Suprapubic skin (tissue), 4 donors: ENCODE measurements around the gene GNAQ. TPM values are rescaled to one million over a fixed set of nuclear protein-coding genes. Genes with fewer than 3 reads are reported as not detected.
A peak's percentile ranks its signal among the peaks of the same experiment; 100 is the strongest.
"Not testable (repeated sequence)": the region's sequence is repeated elsewhere in the genome, so short reads cannot be mapped to it uniquely, and the experiment has no call there.

Experiments used
- DNase-seq, 2 donors: peaks; one replicate each; pipeline ENCODE4 v3.0.0-alpha.2; 2019; ENCODE audit warnings: low spot score in 2 of 2
- H3K27ac ChIP-seq: fragments of 200-600 bp; sonication (generic); one replicate; pipeline ENCODE4 v1.5.1; 2019
- H3K27me3 ChIP-seq: fragments of 200-600 bp; sonication (generic); one replicate; pipeline ENCODE4 v1.5.1; 2019
- H3K36me3 ChIP-seq: fragments of 200-600 bp; sonication (generic); one replicate; pipeline ENCODE4 v1.5.1; 2019
- H3K4me1 ChIP-seq: fragments of 200-600 bp; sonication (generic); one replicate; pipeline ENCODE4 v1.5.1; 2019
- H3K4me3 ChIP-seq: fragments of 200-600 bp; sonication (generic); one replicate; pipeline ENCODE4 v1.5.1; 2019; ENCODE audit warnings: mild to moderate bottlenecking
- H3K9me3 ChIP-seq: fragments of 200-600 bp; sonication (generic); one replicate; pipeline ENCODE4 v1.5.1; 2019
- CTCF ChIP-seq, 2 donors: fragments of 200-600 bp in 1 of 2; fragments of 450-650 bp in 1 of 2; sonication (generic) in 1 of 2; IDR thresholded peaks; one replicate each; pipeline ENCODE4 v1.5.1; 2016 to 2019; ENCODE audit warnings: antibody characterized with exemption in 2 of 2, mild to moderate bottlenecking in 1 of 2, moderate library complexity in 1 of 2
- EP300 ChIP-seq: sonication (generic); formaldehyde crosslinking; IDR thresholded peaks from one replicate; pipeline ENCODE4 v1.6.1; 2017; ENCODE audit warnings: antibody characterized with exemption
- POLR2A ChIP-seq, 2 donors: fragments of 450-650 bp; IDR thresholded peaks; one replicate each; pipeline ENCODE4 v1.6.1; 2017; ENCODE audit warnings: antibody characterized with exemption in 2 of 2, mild to moderate bottlenecking in 2 of 2, moderate library complexity in 2 of 2
- POLR2AphosphoS5 ChIP-seq, 3 donors: sonication (generic); formaldehyde crosslinking; IDR thresholded peaks; one replicate each; pipeline ENCODE4 v1.6.1; 2017; ENCODE audit warnings: antibody characterized with exemption in 3 of 3
- WGBS: methylation state at CpG from one replicate; pipeline ENCODE4 v1.1.5; 2018; 5-methylcytosine and 5-hydroxymethylcytosine counted together
- total RNA-seq, 4 donors: library from RNA; depleted of rRNA; stranded (reverse); fragments of >200 nt; gene quantifications; one replicate each; pipeline ENCODE4 v1.1.0, GENCODE V29; 2016

The GNAQ gene
- total RNA-seq, 4 donors from 2014 or later = 16.0 to 29.0 (median 17.7) TPM

DNA sequence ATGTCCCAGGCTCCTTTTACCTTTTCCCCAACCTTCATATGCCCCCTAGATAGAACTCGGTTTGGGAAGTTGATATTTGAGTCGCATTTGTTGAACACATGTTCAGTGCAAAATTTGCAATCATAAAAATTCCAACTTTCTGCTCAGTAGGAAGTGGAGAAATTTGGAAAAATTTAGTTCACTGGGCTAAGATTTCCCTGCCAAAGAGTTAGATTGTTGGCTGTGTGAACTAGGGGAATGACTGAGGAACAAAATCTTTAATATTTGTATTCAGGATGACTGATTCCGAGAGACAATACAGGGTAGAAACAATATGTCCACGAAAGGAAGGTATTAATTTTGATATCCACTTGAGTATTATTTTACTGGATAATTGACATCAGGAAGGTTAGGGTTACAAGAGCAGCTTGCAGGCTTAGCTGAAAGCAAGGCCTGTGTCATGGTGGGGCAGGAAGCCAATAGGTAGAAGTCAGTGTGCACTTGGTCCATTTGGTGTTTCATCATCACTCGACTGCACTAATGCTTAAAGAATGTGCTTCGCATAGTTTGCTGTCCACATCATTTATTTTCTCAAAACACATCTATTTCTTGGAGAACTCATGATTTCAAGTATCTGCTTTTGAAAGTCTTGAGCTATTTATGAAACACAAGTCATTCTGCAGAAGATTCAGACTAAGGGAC is 324.1 kb downstream of the GNAQ start:
- H3K36me3 ChIP-seq = no peaks in the 10 kb centered on the region
- H3K4me1 ChIP-seq = no peaks in the 10 kb centered on the region
- peak in 2 of 3 donors; percentile 49 to 69 for TF ChIP-seq POLR2AphosphoS5 (IDR thresholded peaks at IDR 0.05)
- no peak for TF ChIP-seq EP300
- 61% methylated on average over 6 of the region's 6 CpGs for WGBS
- peak; percentile 84 to 87 for DNase-seq
- H3K27me3 ChIP-seq = no peaks in the 10 kb centered on the region
- no peak overlapping the region for H3K4me3 ChIP-seq
- peaks cover 4% of the 10 kb centered on the region for H3K9me3 ChIP-seq
- H3K27ac ChIP-seq = no peak overlapping the region

- TF ChIP-seq POLR2AphosphoS5 (IDR thresholded peaks at IDR 0.05) (no peak), POLR2A (IDR thresholded peaks at IDR 0.05) (no peak), CTCF (IDR thresholded peaks at IDR 0.05) (no peak), EP300 (no peak)
- H3K4me1 ChIP-seq = no peaks in the 10 kb centered on the region
- H3K27me3 ChIP-seq = no peaks in the 10 kb centered on the region
- H3K27ac ChIP-seq = no peak overlapping the region
- no peaks in the 10 kb centered on the region for H3K36me3 ChIP-seq
- no peak overlapping the region for H3K4me3 ChIP-seq
- no peak for DNase-seq
- peaks cover 4% of the 10 kb centered on the region for H3K9me3 ChIP-seq
These were observed 326.0 kb downstream of the GNAQ start for GRCh38 chr9:77705636-77706035.

DNA sequence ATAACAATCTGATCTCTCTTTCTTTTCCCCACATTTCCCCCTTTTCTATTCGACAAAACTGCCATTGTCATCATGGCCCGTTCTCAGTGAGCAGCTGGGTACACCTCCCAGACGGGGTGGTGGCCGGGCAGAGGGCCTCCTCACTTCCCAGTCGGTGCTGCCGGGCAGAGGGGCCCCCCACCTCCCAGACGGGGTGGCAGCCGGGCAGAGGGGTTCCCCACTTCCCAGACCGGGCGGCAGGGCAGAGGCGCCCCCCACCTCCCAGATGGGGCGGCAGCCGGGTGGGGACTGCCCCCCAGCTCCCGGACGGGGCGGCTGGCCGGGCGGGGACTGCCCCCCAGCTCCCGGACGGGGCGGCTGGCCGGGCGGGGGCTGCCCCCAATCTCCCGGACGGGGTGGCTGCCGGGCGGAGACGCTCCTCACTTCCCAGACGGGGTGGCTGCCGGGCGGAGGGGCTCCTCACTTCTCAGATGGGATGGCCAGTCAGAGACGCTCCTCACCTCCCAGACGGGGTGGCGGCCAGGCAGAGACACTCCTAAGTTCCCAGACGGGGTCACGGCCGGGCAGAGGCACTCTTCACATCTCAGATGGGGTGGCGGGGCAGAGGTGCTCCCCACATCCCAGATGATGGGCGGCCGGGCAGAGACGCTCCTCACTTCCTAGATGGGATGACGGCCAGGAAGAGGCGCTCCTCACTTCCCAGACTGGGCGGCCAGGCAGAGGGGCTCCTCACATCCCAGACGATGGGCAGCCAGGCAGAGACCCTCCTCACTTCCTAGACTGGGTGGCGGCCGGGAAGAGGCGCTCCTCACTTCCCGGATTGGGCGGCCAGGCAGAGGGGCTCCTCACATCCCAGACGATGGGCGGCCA is 328.9 kb downstream of the GNAQ start:
- H3K4me3 ChIP-seq, DNase-seq, H3K27ac ChIP-seq, H3K9me3 ChIP-seq, H3K27me3 ChIP-seq, H3K36me3 ChIP-seq, H3K4me1 ChIP-seq: not testable (repeated sequence)
- 100% methylated on average over 11 of the region's 52 CpGs for WGBS

- no peaks in the 10 kb centered on the region for H3K27me3 ChIP-seq
- no peak for DNase-seq
- H3K4me3 ChIP-seq = no peak overlapping the region
- no peaks in the 10 kb centered on the region for H3K36me3 ChIP-seq
- no peaks in the 10 kb centered on the region for H3K9me3 ChIP-seq
- no peak overlapping the region for H3K27ac ChIP-seq
- TF ChIP-seq CTCF (IDR thresholded peaks at IDR 0.05) (no peak), EP300 (no peak), POLR2AphosphoS5 (IDR thresholded peaks at IDR 0.05) (no peak), POLR2A (IDR thresholded peaks at IDR 0.05) (no peak)
- no CpG with 5 or more reads among the region's 1 CpG for WGBS
- peaks cover 6% of the 10 kb centered on the region for H3K4me1 ChIP-seq
These were observed 334.2 kb downstream of the GNAQ start for GRCh38 chr9:77697238-77697984.

GRCh38 chr9:77690723-77691122 is 340.9 kb downstream of the GNAQ start:
- not testable (repeated sequence) for H3K27me3 ChIP-seq, H3K4me3 ChIP-seq, DNase-seq, H3K9me3 ChIP-seq, H3K4me1 ChIP-seq, H3K27ac ChIP-seq, H3K36me3 ChIP-seq
- WGBS = 95% methylated on average over 2 of the region's 3 CpGs

DNA sequence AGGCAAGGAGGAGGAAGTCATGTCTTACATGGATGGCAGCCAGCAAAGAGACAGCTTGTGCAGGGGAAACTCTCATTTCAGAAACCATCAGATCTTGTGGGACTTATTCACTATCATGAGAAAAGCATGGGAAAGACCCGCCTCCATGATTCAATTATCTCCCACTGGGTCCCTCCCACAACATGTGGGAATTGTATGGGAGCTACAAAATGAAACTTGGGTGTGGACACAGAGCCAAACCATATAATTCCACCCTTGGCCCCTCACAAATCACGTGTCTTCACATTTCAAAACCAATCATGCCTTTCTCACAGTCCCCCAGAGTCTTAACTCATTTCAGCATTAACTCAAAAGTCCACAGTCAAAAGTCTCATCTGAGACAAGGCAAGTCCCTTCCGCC is 341.5 kb downstream of the GNAQ start:
- H3K27ac ChIP-seq, H3K4me1 ChIP-seq, H3K4me3 ChIP-seq, H3K27me3 ChIP-seq, H3K36me3 ChIP-seq, H3K9me3 ChIP-seq, DNase-seq: not testable (repeated sequence)
- WGBS = 77% methylated on average over 3 of the region's 3 CpGs

- not testable (repeated sequence) for H3K4me3 ChIP-seq, H3K36me3 ChIP-seq, H3K27me3 ChIP-seq, H3K27ac ChIP-seq, DNase-seq, H3K4me1 ChIP-seq, H3K9me3 ChIP-seq
- WGBS = 91% methylated on average over 11 of the region's 11 CpGs
These were observed 343.9 kb downstream of the GNAQ start for GRCh38 chr9:77687737-77688136.
